Measurements from ENCODE around the gene PDHA1. TPM values are rescaled to one million over a fixed set of nuclear protein-coding genes. Genes with fewer than 3 reads are reported as not detected.

The PDHA1 gene
- total and polyA plus RNA-seq, 2 of the 4 experiments (the other 2 are of a cell fraction), result 53.9 to 141 TPM

GRCh38 chrX:19372170-19372546, 28.4 kb downstream of the PDHA1 start:
- ATAC-seq (ENCODE audit: low read depth), result peak; percentile 79

More at GRCh38 chrX:19372170-19372546, 28.4 kb downstream of the PDHA1 start:
- H3K36me3 ChIP-seq (ENCODE audit: control insufficient read depth, insufficient read depth, low read length), result no peaks in the 10 kb centered on the region
- peak overlapping the region; percentile 97 for H3K4me2 ChIP-seq (ENCODE audit: low read depth, low read length)
- no peak overlapping the region for H3K56ac ChIP-seq (ENCODE audit: extremely low read depth, insufficient read depth, low read length)
- no peak overlapping the region for H3K4ac ChIP-seq (ENCODE audit: low read depth, low read length)
- no peak overlapping the region; the same call in 1 of the 2 replicates for H2AK5ac ChIP-seq (ENCODE audit: low read depth, low read length)
- H3K18ac ChIP-seq (ENCODE audit: low read depth, low read length), result no peak overlapping the region
- no peaks in the 10 kb centered on the region for H4K20me1 ChIP-seq (ENCODE audit: insufficient read depth, low read length)
- WGBS, 2 experiments (ENCODE audit: extremely low coverage in 2 of 2, insufficient read length in 1 of 2), result 0% methylated on average over 1 of the region's 9 CpGs; no CpG with 5 or more reads in 1 of the 2 experiments
- H2BK5ac ChIP-seq (ENCODE audit: low read depth, low read length, poor library complexity, severe bottlenecking), result no peak overlapping the region
- no peak overlapping the region for H3K27ac ChIP-seq (ENCODE audit: insufficient read depth, low read length)
- no peaks in the 10 kb centered on the region for H3K79me1 ChIP-seq (ENCODE audit: low read depth in 1 of 2, low read length in 2 of 2)
- no peaks in the 10 kb centered on the region for H3K9me3 ChIP-seq (ENCODE audit: control insufficient read depth, insufficient read depth, low read length)
- in situ Hi-C loops (cut with MboI; ENCODE audit: low sequenced_read_pairs) (loop anchor here (10.0 to 25.0 kb wide), 4 partner anchors 153 to 615 kb away; partner anchors contain the start of gene BCLAF3), intact Hi-C loops (cut with micrococcal nuclease) (loop anchor here (1.0 to 10.0 kb wide), 4 partner anchors 163 to 753 kb away; partner anchors contain the start of gene BCLAF3), dilution Hi-C loops (cut with HindIII; ENCODE audit: low sequenced_read_pairs, unreplicated experiment) (no loop called here)
- H2AFZ ChIP-seq (replicated peaks; ENCODE audit: low read length, poor library complexity), result peak overlapping the region; percentile 93
- ChIA-PET CTCF (interaction anchor here (0.5 to 1.7 kb wide), 5 partner anchors 10 to 194 kb away, joined by 4 to 10 read pairs (median 4); no protein-coding TSS in a partner anchor), POLR2A (ENCODE audit: unreplicated experiment) (no interaction called here)
- H3K14ac ChIP-seq (replicated peaks; ENCODE audit: low read depth, low read length), result no peak overlapping the region
- peaks cover 6% of the 10 kb centered on the region; the same call in 1 of the 2 replicates for H3K27me3 ChIP-seq (ENCODE audit: control insufficient read depth, insufficient read depth, low read length)
- peaks cover 3% of the 10 kb centered on the region for H3K4me1 ChIP-seq (ENCODE audit: control insufficient read depth, insufficient read depth, low read length)
- no peak overlapping the region for H2BK120ac ChIP-seq (ENCODE audit: low read depth, low read length)
- TF ChIP-seq MXI1 (IDR thresholded peaks at IDR 0.05; ENCODE audit: borderline replicate concordance, low read depth, low read length) (no peak), RAD21 (IDR thresholded peaks at IDR 0.05; ENCODE audit: low read length) (peak; percentile 80), SMC3 (IDR thresholded peaks at IDR 0.05; ENCODE audit: low read depth, low read length) (peak; percentile 59), CTCF (conservative IDR thresholded peaks at IDR 0.05; ENCODE audit: low read depth, low read length) (peak; percentile 79)
- H3K9ac ChIP-seq (ENCODE audit: low read depth, low read length), result no peak overlapping the region
- no peak overlapping the region; a peak in 1 of 4 replicates for H4K8ac ChIP-seq (ENCODE audit: low read depth in 2 of 2, low read length in 2 of 2)
- no peak overlapping the region for H3K23ac ChIP-seq (ENCODE audit: low read depth, low read length)
- no peak overlapping the region for H2AK9ac ChIP-seq (replicated peaks; ENCODE audit: low read depth, low read length, poor library complexity)
- DNase-seq, result peak; percentile 59
- H3K4me3 ChIP-seq (ENCODE audit: insufficient read depth, low read depth, low read length), result peak overlapping the region; percentile 42
- H2BK15ac ChIP-seq (ENCODE audit: low read depth, low read length), result no peak overlapping the region
- no TSS peak for BruUV-seq (replicated peaks)
- no peaks in the 10 kb centered on the region for H3K9me1 ChIP-seq (ENCODE audit: insufficient read depth, low read length)
- no peak overlapping the region for H4K5ac ChIP-seq (ENCODE audit: low read depth, low read length)
- H4K91ac ChIP-seq (ENCODE audit: insufficient read depth, low read depth, low read length), result no peak overlapping the region
- no peak overlapping the region for H2BK20ac ChIP-seq (ENCODE audit: low read depth, low read length)

Data from IMR-90 (cell line).